ENCODE data around the gene TM7SF2.
"Not testable (repeated sequence)": the region's sequence is repeated elsewhere in the genome, so short reads cannot be mapped to it uniquely, and the experiment has no call there.

Gene TM7SF2

GRCh38 chr11:65116370-65117205 is 4.9 kb downstream of the TM7SF2 start:
- peak in 3 of 4 experiments; percentile 36 to 58 (median 41) for DNase-seq

- DNase-seq = peak; percentile 99 to 100 (median 100)
These were observed 5.8 kb downstream of the TM7SF2 start, which contains the start of gene ZNHIT2 for GRCh38 chr11:65117206-65118096. ZNHIT2 (minus strand) TSS chr11:65117701; CDS start chr11:65117653, 48 bp downstream.

GRCh38 chr11:65118097-65118837 is 6.6 kb downstream of the TM7SF2 start:
- no peak for DNase-seq

DNA sequence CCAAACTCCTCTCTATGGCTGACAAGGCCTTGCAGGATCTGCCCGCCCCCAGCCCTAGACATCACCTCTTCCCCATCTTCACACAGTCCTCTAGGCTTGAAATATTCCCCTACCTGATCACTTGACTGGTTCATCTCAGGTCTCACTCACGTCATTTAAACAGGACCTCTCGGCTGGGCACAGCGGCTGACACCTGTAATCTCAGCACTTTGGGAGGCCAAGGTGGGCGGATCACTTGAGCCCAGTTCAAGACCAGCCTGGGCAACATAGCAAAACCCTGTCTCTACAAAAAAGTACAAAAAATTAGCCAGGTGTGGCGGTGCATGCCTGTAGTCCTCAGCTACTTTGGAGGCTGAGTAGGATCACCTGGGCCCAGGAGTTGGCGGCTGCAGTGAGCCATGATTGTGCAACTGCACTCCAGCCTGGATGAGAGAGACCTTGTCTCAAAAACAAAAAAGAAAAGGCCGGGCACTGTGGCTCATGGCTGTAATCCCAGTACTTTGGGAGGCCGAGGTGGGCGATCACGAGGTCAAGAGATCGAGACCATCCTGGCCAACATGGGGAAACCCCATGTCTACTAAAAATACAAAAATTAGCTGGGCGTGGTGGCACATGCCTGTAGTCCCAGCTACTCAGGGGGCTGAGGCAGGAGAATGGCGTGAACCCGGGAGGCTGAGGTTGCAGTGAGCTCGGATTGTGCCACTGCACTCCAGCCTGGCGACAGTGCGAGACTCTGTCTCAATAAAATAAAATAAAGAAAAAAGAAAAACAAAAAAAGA is 7.4 kb downstream of the TM7SF2 start:
- DNase-seq = not testable (repeated sequence)

DNA sequence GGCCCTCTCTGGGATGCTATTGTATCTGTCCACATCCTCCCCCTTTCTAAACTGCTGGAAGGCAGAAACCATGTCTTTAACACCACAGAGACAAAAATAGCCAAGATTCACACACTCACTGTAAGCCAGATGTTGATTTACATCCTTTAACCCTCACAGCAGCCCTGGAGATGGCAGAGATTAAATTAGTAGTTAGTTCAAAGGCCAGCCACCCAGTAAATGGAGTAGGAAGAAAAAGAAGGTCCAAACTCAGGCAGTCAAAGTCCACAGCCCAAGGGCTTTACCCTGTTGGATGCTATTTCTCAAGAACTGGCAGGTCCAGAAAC is 8.0 kb downstream of the TM7SF2 start:
- no peak for DNase-seq

DNA sequence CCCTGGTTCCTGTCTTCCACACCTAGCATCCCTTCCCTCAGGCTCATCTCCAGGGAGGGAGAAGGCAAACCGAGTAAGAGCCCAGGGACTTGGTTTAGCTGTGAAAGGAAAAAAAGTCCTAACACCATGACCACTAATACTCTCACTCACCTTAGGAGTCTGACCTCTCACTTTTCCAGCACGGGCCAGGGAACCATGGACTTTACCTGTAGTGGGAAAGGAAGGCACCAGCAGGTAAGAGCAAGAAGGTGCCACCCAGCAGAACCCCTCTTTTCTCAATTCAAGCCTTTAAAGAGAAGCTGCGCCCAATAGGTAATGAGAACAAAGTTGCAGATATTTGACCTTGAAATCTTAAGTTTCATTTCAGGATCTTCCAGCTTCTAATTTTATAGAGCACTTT is 9.2 kb downstream of the TM7SF2 start:
- no peak for DNase-seq

- DNase-seq = no peak
These were observed 9.8 kb downstream of the TM7SF2 start for GRCh38 chr11:65121447-65121864.

GRCh38 chr11:65121865-65122696 is 10.4 kb downstream of the TM7SF2 start, which contains the start of the genes FAU and MRPL49:
FAU (minus strand) TSS chr11:65122134; CDS start chr11:65121813, 321 bp downstream.
MRPL49 (plus strand) TSS chr11:65122321; CDS start chr11:65122347, 26 bp downstream.
- DNase-seq = peak; percentile 89 to 98 (median 94)

DNA sequence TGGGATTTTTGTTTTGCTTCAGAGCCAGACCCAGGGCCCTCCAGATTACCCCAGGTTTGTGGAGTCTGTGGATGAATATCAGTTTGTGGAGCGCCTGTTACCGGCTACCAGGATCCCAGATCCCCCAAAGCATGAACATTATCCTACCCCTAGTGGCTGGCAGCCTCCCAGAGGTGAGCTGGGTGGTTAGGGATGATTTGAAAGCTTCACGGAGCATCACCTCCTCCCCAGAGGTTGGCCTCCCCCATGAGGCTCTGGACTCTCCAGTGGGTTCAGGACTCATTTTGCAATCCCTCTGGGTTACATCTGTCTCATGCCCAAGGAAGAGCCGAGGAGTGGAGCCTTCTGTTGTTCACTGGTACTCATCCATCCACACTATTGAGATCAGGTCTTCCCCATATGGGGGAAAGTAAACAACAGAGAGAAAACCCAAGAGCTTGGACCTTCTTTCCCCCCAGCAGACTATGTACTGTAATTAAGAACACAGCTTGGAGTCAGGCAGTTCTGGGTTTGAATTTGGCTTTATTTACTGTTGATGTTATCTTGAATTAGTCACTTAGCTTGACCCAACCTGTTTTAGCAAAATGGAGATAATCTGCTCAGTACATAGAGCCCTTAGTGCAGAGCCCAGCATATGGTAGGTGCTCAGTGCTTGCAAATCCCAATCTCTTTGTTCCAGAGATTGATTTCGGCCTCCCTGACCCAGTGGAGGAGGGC is 13.0 kb downstream of the TM7SF2 start:
- DNase-seq = no peak

DNA sequence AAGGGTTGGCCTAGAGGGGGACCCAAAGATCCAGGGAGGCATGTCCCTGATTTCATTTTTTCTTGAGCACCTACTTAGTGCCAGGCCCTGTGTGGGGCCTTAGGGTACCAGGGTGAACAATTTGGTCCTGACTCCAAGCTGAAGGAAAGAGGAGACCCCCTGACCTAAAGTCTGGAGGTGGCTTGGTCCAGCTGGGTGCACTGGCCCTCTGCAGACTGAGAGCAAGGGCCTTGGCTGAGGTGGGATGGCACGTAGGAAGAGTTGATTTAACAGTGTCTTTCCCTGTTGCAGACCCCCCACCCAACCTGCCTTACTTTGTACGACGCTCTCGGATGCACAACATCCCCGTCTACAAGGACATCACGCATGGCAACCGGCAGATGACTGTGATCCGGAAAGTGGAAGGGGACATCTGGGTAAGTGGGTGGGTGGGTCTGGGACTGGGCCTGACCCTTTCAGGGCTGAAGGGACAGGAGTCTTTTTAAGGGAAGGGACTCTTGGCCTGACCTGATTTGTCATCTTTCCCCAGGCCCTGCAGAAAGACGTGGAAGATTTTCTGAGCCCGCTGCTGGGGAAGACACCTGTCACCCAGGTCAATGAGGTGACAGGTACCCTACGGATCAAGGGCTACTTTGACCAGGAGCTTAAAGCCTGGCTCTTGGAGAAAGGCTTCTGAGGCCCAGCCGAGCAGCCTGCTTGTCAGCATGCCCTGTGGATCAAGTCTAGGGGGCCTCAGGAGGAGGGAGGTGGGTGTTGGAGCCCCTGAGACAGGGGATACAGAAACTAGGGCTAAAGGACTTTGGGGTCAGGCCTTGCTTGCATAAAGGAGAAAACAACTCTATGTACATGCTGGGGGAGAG is 13.8 kb downstream of the TM7SF2 start:
- no peak for DNase-seq

DNA sequence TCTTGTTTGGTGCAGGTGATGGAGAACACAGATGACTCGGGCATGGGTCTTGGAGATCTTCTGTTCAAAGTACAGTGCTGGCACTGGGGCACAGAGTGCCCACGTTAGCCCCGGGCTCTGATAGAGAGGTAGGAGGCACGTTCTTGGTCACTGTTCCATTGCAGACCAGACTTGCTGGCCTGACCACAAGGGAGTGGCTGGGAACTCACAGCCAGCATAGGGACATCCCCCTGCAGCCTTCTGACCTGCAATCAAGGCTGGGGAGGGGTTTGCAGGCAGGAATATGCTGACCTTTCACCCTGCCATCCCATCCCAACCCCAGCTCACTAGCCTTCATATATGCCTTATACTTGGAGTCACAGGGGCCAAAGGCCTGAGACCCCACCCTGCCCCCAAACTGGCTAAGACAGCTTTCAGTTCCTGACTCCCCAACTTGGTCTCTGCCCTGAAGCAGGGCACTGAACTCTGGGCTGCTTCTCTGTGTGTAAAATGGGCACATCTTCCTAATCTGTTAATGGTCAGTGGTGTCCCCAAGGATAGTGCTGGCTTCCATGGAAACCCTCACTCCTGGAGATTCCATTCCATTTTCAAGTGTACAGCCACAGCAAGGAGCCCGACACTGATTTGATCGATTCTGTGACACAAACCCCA is 15.1 kb downstream of the TM7SF2 start:
- no peak for DNase-seq

DNA sequence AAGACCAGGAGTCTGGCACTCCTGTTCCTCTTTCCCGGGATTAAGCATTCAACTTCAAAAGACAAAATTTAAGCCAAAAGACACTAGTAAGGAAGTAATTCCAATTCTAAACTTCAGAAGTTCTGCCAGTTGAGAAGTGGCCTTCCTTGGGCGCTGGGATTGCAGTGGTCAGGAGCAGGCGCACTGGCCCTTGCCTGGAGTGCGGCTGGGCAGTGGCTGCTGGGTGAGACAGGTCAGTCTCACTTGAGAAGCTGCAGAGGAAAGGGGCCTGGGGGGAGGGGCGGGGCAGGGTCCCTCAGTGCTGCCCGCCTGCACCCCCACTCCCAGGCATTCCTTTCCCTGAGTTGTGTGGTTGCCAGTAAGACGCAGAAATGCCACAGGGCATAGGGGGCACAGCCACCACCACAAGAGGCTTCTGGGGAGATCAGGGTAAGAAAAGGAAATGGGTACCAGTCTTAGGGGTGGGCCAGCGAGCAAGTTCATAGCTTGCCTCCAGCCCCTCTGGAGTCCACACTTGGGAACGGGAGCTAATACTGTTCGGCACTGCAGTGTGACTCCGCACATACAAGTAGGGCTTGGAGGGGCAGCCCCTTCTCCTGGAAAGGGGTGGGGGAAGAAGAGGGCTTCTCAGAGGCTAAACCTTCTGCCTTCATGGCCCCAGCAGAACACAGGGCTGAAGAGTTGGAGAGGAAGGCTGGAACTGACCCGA is 16.0 kb downstream of the TM7SF2 start:
- no peak for DNase-seq

DNA sequence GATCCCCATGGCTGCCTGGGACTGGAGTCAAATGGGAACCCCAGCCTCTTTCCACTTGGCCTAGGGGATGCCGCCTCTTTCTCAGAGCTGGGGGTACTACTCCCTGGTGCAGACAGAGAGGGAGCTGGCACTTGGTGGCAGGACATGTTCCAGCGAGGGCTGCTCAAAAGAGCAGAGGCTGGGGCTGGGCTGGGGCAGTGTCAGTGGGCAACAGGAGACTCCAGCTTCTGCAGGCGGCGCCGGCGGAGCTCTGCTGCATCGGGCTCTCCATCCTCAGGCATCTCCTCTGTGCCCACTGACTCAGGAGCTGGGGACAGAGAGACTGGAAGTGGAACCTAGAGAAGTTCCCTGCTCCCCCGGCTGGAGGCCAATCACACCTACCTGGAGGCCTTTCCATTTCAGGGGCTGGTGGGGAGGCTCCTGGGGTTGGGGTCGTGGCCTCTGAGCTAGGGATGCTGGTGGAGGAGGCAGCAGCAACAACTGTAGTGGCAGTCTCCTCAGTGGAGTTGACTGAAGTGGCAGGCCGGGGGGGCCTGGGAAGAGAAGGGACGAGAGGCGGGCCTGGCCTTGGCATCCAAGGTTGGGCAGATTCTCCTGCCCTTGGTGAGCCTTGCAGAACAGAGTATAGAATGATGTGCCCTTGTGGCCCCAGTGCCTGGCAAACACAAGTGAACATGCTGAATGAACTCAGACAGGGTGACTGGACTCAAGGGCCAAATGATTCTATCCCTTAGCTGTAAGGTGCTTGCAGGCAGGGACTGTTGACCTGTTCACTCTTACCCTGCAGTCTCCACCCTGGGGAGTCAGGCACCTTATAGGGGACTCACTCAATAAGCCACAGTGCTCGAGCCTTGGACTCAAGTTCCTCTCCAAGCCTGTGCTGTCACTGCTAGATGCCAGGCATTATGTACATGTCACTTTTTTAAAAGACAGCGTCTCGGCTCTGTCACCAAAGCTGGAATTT is 16.8 kb downstream of the TM7SF2 start:
- DNase-seq = no peak

- DNase-seq = no peak
These were observed 18.2 kb downstream of the TM7SF2 start for GRCh38 chr11:65129649-65130441.

GRCh38 chr11:65130631-65131416 is 19.2 kb downstream of the TM7SF2 start:
- DNase-seq = no peak

Measured in activated naive CD4-positive, alpha-beta T cell (primary cell).